Upper lobe of left lung (tissue), 4 donors: Measurements from ENCODE around the gene IRAK1.

Source experiments
- EP300 ChIP-seq, 4 donors: sonication (generic); formaldehyde crosslinking; IDR thresholded peaks; one replicate each; pipeline ENCODE4 v1.5.1; 2017; ENCODE audit warnings: antibody characterized with exemption in 4 of 4, control low read depth in 2 of 4
- POLR2A ChIP-seq, 4 donors: fragments of 450-650 bp; IDR thresholded peaks; one replicate each; pipeline ENCODE4 v1.5.1; 2016 to 2017; ENCODE audit warnings: antibody characterized with exemption in 4 of 4, mild to moderate bottlenecking in 2 of 4
- POLR2AphosphoS5 ChIP-seq, 2 donors: sonication (generic); formaldehyde crosslinking; IDR thresholded peaks; one replicate each; pipeline ENCODE4 v1.5.1; 2017; ENCODE audit warnings: antibody characterized with exemption in 2 of 2
- TF ChIP-seq, protein P1 (sequence below), 6 experiments: fragments of 450-650 bp in 4 of 6; fragments of 200-600 bp in 2 of 6; sonication (generic) in 2 of 6; IDR thresholded peaks; one replicate each; pipeline ENCODE4 v1.5.1; 2016 to 2019; ENCODE audit warnings: antibody characterized with exemption in 6 of 6

DNA sequence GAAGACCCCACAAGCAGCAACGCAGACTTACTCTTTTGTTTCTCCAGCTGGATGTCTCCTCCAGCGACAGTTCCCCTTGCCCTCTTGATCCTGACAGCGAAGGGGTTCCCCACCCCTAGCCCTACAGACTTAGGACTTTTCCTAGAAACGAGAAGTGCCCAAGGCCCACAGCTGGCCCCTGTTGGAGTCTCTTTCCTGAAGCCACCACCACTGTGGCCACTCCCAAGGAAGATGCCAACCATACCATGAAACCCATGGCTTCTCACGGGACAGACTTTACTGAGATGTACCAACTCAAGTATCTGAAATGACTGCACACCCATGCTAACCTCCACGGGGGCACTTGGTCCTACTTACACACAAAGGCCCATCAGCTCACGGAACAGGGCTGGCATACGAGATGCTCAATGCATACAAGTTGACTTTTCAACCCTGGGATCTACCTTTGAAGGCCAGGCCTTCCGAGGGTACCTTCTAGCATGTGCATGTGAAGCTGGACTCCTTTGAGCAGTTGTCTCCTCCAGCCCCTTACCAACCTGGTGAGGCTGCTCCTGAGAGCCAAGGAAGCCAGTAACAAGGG is 924 bp upstream of the IRAK1 start:
- no peak for TF ChIP-seq POLR2A (IDR thresholded peaks at IDR 0.05)
- no peak for TF ChIP-seq POLR2AphosphoS5 (IDR thresholded peaks at IDR 0.05)
- TF ChIP-seq, protein P1, sequence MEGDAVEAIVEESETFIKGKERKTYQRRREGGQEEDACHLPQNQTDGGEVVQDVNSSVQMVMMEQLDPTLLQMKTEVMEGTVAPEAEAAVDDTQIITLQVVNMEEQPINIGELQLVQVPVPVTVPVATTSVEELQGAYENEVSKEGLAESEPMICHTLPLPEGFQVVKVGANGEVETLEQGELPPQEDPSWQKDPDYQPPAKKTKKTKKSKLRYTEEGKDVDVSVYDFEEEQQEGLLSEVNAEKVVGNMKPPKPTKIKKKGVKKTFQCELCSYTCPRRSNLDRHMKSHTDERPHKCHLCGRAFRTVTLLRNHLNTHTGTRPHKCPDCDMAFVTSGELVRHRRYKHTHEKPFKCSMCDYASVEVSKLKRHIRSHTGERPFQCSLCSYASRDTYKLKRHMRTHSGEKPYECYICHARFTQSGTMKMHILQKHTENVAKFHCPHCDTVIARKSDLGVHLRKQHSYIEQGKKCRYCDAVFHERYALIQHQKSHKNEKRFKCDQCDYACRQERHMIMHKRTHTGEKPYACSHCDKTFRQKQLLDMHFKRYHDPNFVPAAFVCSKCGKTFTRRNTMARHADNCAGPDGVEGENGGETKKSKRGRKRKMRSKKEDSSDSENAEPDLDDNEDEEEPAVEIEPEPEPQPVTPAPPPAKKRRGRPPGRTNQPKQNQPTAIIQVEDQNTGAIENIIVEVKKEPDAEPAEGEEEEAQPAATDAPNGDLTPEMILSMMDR (IDR thresholded peaks at IDR 0.05) = no peak
- no peak for TF ChIP-seq EP300 (IDR thresholded peaks at IDR 0.05)
